ENCODE results near the gene PRKCE. TPM values are rescaled to one million over a fixed set of nuclear protein-coding genes. Genes with fewer than 3 reads are reported as not detected.

Gene PRKCE
- total and polyA plus RNA-seq, 2 of the 8 experiments (the other 6 are each of a cell fraction or from before 2014, with no cell fraction given), result 0.54 to 2.1 TPM

DNA sequence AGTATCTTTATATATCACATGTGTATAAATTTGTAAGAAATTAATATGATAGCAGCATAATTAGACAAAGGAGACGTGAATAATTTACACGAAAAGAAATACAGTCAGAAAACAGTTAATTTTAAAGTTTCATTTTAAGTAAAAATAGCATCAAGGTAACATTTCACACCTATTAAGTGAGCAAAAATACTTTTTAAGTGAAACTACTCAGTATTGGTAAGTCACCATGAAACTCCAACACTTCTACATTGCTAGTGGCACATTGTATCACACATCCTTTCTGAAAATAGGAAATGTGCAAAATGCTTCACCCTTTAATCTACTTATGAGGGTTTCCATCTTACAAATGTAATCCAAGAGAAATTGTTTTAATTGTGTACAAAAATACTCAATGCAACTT lies 357.8 kb downstream of the PRKCE start:
- CTCF ChIA-PET (ENCODE audit: partially characterized antibody), result interaction anchor here (0.9 to 1.7 kb wide), 5 partner anchors 10 to 357 kb away, joined by 3 to 8 read pairs (median 3); no protein-coding TSS in a partner anchor
- Histone ChIP-seq H2BK20ac (ENCODE audit: low read length) (no peak overlapping the region), H3K4me2 (ENCODE audit: insufficient read depth in 1 of 2, low read depth in 2 of 2, low read length in 2 of 2) (no peak overlapping the region)
- no peak for TF ChIP-seq CTCF (IDR thresholded peaks at IDR 0.05; ENCODE audit: control extremely low read depth in 1 of 3, insufficient read depth in 1 of 3, low read depth in 1 of 3, low read length in 3 of 3)
- TF ChIP-seq TBP (IDR thresholded peaks at IDR 0.05; ENCODE audit: low read depth, low read length), result no peak
- TF ChIP-seq EZH2 (IDR thresholded peaks at IDR 0.05; ENCODE audit: low read depth, low read length, severe bottlenecking), result no peak
- TF ChIP-seq EGR1 (IDR thresholded peaks at IDR 0.05; ENCODE audit: borderline replicate concordance, low read depth, low read length), result no peak
- TF ChIP-seq, protein P1, sequence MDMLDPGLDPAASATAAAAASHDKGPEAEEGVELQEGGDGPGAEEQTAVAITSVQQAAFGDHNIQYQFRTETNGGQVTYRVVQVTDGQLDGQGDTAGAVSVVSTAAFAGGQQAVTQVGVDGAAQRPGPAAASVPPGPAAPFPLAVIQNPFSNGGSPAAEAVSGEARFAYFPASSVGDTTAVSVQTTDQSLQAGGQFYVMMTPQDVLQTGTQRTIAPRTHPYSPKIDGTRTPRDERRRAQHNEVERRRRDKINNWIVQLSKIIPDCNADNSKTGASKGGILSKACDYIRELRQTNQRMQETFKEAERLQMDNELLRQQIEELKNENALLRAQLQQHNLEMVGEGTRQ (IDR thresholded peaks at IDR 0.05; ENCODE audit: low read length), result no peak
- no peak for TF ChIP-seq TAF1 (IDR thresholded peaks at IDR 0.05; ENCODE audit: low read depth, low read length)
- TF ChIP-seq RXRA (IDR thresholded peaks at IDR 0.05; ENCODE audit: insufficient read depth, low read depth, low read length), result no peak
- no peak for TF ChIP-seq ASH2L (IDR thresholded peaks at IDR 0.05; ENCODE audit: low read length)
- TF ChIP-seq PHF8 (conservative IDR thresholded peaks at IDR 0.05; ENCODE audit: low read depth, low read length), result no peak

More for the DNA sequence above, 357.8 kb downstream of the PRKCE start:
- Histone ChIP-seq H3K4me3 (ENCODE audit: extremely low read depth in 1 of 4, insufficient read depth in 2 of 4, low read depth in 3 of 4, low read length in 4 of 4) (no peak overlapping the region), H2AFZ (ENCODE audit: low read length) (no peak overlapping the region), H3K23me2 (ENCODE audit: low read depth, low read length) (no peaks in the 10 kb centered on the region), H3K9me3 (ENCODE audit: insufficient read depth in 2 of 2, low read depth in 1 of 2, low read length in 1 of 2) (no peaks in the 10 kb centered on the region), H2BK12ac (ENCODE audit: low read depth, low read length) (no peak overlapping the region), H3K36me3 (ENCODE audit: control insufficient read depth in 2 of 4, insufficient read depth in 4 of 4, low read length in 3 of 4) (no peaks in the 10 kb centered on the region), H3K56ac (replicated peaks; ENCODE audit: insufficient read length, low read depth, low read length) (no peak overlapping the region), H3K4ac (replicated peaks; ENCODE audit: insufficient read length, low read depth, low read length) (no peak overlapping the region), H3K27ac (ENCODE audit: low read depth, low read length) (no peak overlapping the region), H3K4me1 (replicated peaks in 1 of 4; ENCODE audit: control insufficient read depth in 3 of 4, insufficient read depth in 4 of 4, low read length in 3 of 4) (no peaks in the 10 kb centered on the region; a peak in 1 of 7 replicates), H3K79me1 (ENCODE audit: low read depth, low read length) (no peaks in the 10 kb centered on the region), H3K27me3 (replicated peaks in 1 of 4; ENCODE audit: control insufficient read depth in 3 of 4, extremely low read depth in 1 of 4, insufficient read depth in 3 of 4, low read length in 3 of 4) (no peaks in the 10 kb centered on the region), H3K23ac (ENCODE audit: insufficient read length) (no peak overlapping the region), H4K8ac (ENCODE audit: extremely low read depth, insufficient read depth, low read length) (no peak overlapping the region), H3K9ac (replicated peaks in 1 of 4; ENCODE audit: extremely low read depth in 1 of 4, low read depth in 3 of 4, low read length in 3 of 4) (no peak overlapping the region), H2BK120ac (replicated peaks; ENCODE audit: low read depth, low read length) (no peak overlapping the region), H3K79me2 (ENCODE audit: control insufficient read depth in 1 of 2, insufficient read depth in 2 of 2, low read length in 2 of 2) (no peaks in the 10 kb centered on the region), H2AK5ac (ENCODE audit: low read depth, low read length) (no peak overlapping the region), H3K18ac (ENCODE audit: extremely low read depth, low read length) (no peak overlapping the region), H2BK5ac (ENCODE audit: low read depth, low read length) (no peak overlapping the region), H4K91ac (replicated peaks; ENCODE audit: insufficient read length, low read length) (no peak overlapping the region), H4K20me1 (replicated peaks in 1 of 2; ENCODE audit: control insufficient read depth in 1 of 2, insufficient read depth in 2 of 2, low read length in 2 of 2) (no peaks in the 10 kb centered on the region), H4K5ac (ENCODE audit: insufficient read length, low read depth, low read length) (no peak overlapping the region), H3K14ac (ENCODE audit: insufficient read length) (no peak overlapping the region), H2BK15ac (ENCODE audit: low read length) (no peak overlapping the region)
- DNase-seq (ENCODE audit: low read depth in 1 of 2, low spot score in 2 of 2) (no peak), FAIRE-seq (no peak)
- POLR2A ChIA-PET (ENCODE audit: partially characterized antibody), result no interaction called here
- 93% methylated on average over 2 of the region's 2 CpGs; no CpG with 5 or more reads in 1 of the 2 experiments for WGBS, 2 experiments (ENCODE audit: extremely low coverage in 1 of 2, insufficient coverage in 1 of 2, insufficient read length in 1 of 2, insufficient replicate concordance in 2 of 2, low coverage in 1 of 2, low lambda C conversion rate in 2 of 2, missing lambda C conversion rate in 1 of 2)
